ENCODE results near the gene PDCD6IP. TPM values are rescaled to one million over a fixed set of nuclear protein-coding genes. Genes with fewer than 3 reads are reported as not detected.

Gene PDCD6IP
- total and polyA plus RNA-seq, 2 of the 13 experiments (the other 11 are each of a cell fraction or from before 2014, with no cell fraction given): 62.5 to 85.6 TPM

- CTCF ChIA-PET (ENCODE audit: low intra/inter-chr PET ratio, low total read pairs): no interaction called here
- peaks cover 8% of the 10 kb centered on the region; the same call in 1 of the 2 replicates for H3K4me1 ChIP-seq (ENCODE audit: insufficient read depth, low read length)
- POLR2A ChIA-PET: no interaction called here
- 86% methylated on average over 2 of the region's 2 CpGs for WGBS (ENCODE audit: low lambda C conversion rate)
- H3K4me2 ChIP-seq (ENCODE audit: low read depth, low read length): no peak overlapping the region
- H3K9me3 ChIP-seq (ENCODE audit: low read length): no peaks in the 10 kb centered on the region
- ATAC-seq (no peak), DNase-seq (ENCODE audit: low spot score) (no peak), FAIRE-seq (no peak)
- peaks cover 2 to 16% of the 10 kb centered on the region in 2 experiments; a peak in 4 of 5 replicates for H3K36me3 ChIP-seq (replicated peaks in 1 of 2; ENCODE audit: control insufficient read depth in 1 of 2, insufficient read depth in 2 of 2, low read length in 2 of 2)
- no peak overlapping the region for H3K4me3 ChIP-seq (replicated peaks in 1 of 3; ENCODE audit: insufficient read depth in 1 of 3, low read depth in 2 of 3, low read length in 3 of 3)
- no peak overlapping the region for H3K9ac ChIP-seq (ENCODE audit: insufficient read depth, low read depth, low read length)
- H4K20me1 ChIP-seq (ENCODE audit: insufficient read depth, low read length): no peaks in the 10 kb centered on the region
- no TSS peak for BruUV-seq (replicated peaks)
- no peak overlapping the region for H2AFZ ChIP-seq (ENCODE audit: low read length)
- no peaks in the 10 kb centered on the region for H3K79me2 ChIP-seq (ENCODE audit: insufficient read depth, low read length)
- H3K27ac ChIP-seq (ENCODE audit: extremely low read length, insufficient read depth, low read length): no peak overlapping the region
- intact Hi-C loops (cut with micrococcal nuclease; ENCODE audit: unreplicated experiment) (no loop called here), in situ Hi-C loops (cut with HindIII; ENCODE audit: extremely low pct_ligation_motif_present, low pct_unique_long_range_greater_than_20kb) (no loop called here)
- no peaks in the 10 kb centered on the region for H3K27me3 ChIP-seq (ENCODE audit: control insufficient read depth in 1 of 2, insufficient read depth in 2 of 2, low read length in 2 of 2)
- TF ChIP-seq U2AF2 (IDR thresholded peaks at IDR 0.05; ENCODE audit: low read depth, low read length) (no peak), ETS1 (CRISPR knock-in tag; IDR thresholded peaks at IDR 0.05) (no peak), ARID3A (IDR thresholded peaks at IDR 0.05; ENCODE audit: low read depth, low read length) (no peak), HNF1A (IDR thresholded peaks at IDR 0.05; ENCODE audit: low read depth) (no peak), HNF1A (CRISPR knock-in tag; IDR thresholded peaks at IDR 0.05; ENCODE audit: borderline replicate concordance) (no peak), ARNT2 (CRISPR knock-in tag; IDR thresholded peaks at IDR 0.05; ENCODE audit: low read depth) (no peak), ZNF792 (CRISPR knock-in tag; IDR thresholded peaks at IDR 0.05) (no peak), ZNF234 (CRISPR knock-in tag; conservative IDR thresholded peaks at IDR 0.05) (no peak), NRL (CRISPR knock-in tag; IDR thresholded peaks at IDR 0.05; ENCODE audit: borderline replicate concordance) (no peak), ZNF432 (CRISPR knock-in tag; IDR thresholded peaks at IDR 0.05; ENCODE audit: borderline replicate concordance) (no peak), TBP (CRISPR knock-in tag; IDR thresholded peaks at IDR 0.05) (no peak), ZNF142 (CRISPR knock-in tag; IDR thresholded peaks at IDR 0.05) (no peak), ZNF605 (CRISPR knock-in tag; IDR thresholded peaks at IDR 0.05) (no peak)
These were observed 41.7 kb downstream of the PDCD6IP start for GRCh38 chr3:33840179-33840578.
